Upper lobe of left lung (tissue), 4 donors: ENCODE results near the gene MCAT.

Source experiments
- POLR2AphosphoS5 ChIP-seq, 2 donors: sonication (generic); formaldehyde crosslinking; IDR thresholded peaks; one replicate each; pipeline ENCODE4 v1.5.1; 2017; ENCODE audit warnings: antibody characterized with exemption in 2 of 2
- TF ChIP-seq, protein P1 (sequence below), 6 experiments: fragments of 450-650 bp in 4 of 6; fragments of 200-600 bp in 2 of 6; sonication (generic) in 2 of 6; IDR thresholded peaks; one replicate each; pipeline ENCODE4 v1.5.1; 2016 to 2019; ENCODE audit warnings: antibody characterized with exemption in 6 of 6

DNA sequence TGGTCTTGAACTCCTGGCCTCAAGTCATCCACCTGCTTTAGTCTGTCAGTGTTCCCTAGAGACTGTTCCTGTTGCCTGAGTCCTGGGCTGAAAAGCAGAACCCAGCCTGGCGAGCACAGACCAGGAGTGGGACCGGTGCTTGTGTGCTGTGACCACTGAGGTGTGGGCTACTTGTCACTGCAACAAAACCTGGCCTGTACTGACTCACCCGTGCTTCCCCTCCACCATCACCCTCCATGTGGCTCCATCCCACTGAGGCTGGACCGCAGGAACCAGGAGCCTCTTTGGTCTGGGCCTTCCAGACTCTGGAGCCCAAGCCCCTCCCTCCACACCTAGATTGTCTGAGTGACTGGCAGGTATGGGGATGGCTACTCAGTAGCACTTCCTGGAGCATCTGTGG lies 8.6 kb downstream of the MCAT start:
- TF ChIP-seq, protein P1, sequence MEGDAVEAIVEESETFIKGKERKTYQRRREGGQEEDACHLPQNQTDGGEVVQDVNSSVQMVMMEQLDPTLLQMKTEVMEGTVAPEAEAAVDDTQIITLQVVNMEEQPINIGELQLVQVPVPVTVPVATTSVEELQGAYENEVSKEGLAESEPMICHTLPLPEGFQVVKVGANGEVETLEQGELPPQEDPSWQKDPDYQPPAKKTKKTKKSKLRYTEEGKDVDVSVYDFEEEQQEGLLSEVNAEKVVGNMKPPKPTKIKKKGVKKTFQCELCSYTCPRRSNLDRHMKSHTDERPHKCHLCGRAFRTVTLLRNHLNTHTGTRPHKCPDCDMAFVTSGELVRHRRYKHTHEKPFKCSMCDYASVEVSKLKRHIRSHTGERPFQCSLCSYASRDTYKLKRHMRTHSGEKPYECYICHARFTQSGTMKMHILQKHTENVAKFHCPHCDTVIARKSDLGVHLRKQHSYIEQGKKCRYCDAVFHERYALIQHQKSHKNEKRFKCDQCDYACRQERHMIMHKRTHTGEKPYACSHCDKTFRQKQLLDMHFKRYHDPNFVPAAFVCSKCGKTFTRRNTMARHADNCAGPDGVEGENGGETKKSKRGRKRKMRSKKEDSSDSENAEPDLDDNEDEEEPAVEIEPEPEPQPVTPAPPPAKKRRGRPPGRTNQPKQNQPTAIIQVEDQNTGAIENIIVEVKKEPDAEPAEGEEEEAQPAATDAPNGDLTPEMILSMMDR (IDR thresholded peaks at IDR 0.05), result no peak
- no peak for TF ChIP-seq POLR2AphosphoS5 (IDR thresholded peaks at IDR 0.05)
